ENCODE measurements around the gene SMAD1.
"Not testable (repeated sequence)": the region's sequence is repeated elsewhere in the genome, so short reads cannot be mapped to it uniquely, and the experiment has no call there.

SMAD1 gene

DNA sequence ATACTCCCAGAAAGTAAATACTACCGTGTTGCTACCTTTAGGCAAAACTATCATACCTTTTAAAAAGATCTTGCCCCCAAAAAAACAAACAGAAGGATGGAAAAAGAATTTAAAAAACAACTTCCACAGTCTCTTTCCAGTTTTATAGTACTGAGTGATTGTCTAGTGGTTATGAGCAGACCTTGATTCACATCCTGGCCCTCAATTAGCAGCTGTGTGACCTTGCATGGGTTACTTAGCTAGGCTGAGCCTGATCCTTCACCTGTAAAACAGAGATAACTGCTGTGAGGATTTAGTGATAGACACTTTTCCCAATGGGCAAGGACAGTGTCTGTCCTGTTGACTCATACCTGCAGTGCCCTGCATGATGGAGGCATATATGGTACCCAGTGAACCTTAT, 49.0 kb downstream of the SMAD1 start:
- no peak for DNase-seq

DNA sequence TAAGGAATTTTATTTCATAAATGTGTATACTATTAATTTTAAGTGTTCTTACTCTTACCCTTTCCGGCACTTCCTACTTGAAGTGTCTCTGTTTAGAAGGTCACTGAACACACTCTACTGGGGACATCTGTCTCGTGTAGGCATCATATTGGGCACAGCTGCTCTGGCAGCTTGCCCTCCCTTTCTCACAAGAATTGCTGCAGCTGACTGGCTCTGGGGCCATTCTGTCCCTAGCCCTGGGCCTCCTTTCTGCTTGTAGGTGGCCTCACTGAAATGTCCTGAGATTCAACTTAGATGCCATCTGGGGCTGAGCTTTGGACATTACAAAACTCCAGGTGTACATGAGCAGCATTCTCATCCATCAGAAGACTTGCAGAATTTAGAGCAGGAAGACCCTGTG, 49.6 kb downstream of the SMAD1 start:
- DNase-seq: no peak

DNA sequence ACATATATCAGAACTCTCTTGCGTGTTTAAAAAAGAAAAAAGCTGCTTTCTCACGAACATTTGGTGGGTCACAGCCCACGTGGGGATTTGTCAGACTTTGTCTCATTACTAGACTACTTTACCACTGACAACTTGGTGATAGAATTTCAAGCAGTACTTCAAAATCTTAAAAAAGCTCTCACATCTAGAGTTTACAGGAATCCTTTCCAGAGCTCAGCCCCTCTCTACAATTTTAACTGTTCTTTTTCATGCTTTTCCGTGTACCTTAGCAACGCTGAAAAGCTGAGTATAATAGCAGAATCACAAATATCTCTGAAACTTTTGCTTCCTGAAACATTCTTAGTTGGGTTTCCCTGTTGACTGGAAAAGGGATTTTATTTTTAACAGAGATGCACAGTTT, 50.2 kb downstream of the SMAD1 start:
- DNase-seq: no peak

- no peak for DNase-seq
These were observed 51.3 kb downstream of the SMAD1 start for GRCh38 chr4:145533001-145533400.

DNA sequence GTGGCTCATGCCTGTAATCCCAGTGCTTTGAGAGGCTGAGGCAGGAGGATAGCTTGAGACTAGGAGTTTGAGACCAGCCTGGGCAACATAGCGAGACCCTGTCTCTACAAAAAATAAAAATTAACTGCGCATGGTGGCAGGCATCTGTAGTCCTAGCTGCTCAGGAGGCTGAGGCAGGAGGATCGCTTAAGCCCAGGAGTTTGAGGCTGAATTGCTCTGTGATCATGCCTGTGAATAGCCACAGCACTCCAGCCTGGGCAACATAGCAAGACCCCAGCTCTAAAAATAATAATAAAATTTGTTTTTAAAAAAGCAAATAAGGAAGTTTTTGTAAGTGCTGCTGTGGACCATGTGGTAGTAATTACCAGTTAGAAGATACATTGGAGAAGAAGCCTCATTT, 51.8 kb downstream of the SMAD1 start:
- DNase-seq: not testable (repeated sequence)

DNA sequence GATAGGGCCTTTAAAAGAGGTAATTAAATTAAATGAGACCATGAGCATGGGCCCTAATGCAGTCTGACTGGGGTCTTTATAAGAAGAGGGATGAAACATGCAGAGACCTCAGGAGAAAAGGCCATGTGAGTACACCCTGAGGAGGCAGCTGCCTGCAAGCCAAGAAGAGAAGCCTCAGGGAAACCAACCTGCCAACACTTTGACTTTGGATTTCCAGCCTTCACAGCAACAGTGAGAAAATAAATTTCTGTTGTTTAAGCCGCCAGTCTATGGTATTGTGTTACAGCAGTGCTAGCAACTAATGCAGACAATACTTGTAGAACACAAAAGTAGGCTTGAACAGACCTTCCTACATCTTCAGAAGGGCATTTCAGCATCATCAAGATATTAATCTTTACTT, 52.3 kb downstream of the SMAD1 start:
- DNase-seq: no peak

DNA sequence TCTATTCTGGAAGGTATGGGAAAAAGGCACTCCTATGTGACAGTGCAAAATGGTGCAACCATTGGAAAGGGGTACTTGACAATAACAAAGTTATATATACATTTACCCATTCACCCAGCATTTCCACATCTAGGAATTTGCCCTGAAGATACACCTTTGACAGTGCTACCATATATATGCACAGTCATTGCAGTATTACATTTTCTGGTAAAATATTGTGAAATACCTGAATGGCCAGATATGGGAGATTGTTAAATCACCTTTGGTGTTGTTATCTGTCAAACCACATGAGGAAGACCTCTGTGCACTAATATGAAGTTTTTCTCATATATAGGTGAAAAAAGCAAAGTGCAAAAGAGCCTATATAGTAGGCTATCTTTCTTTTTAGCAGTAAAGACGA, 53.5 kb downstream of the SMAD1 start:
- DNase-seq: no peak

GRCh38 chr4:145536044-145536443, 54.4 kb downstream of the SMAD1 start:
- no peak for DNase-seq

DNA sequence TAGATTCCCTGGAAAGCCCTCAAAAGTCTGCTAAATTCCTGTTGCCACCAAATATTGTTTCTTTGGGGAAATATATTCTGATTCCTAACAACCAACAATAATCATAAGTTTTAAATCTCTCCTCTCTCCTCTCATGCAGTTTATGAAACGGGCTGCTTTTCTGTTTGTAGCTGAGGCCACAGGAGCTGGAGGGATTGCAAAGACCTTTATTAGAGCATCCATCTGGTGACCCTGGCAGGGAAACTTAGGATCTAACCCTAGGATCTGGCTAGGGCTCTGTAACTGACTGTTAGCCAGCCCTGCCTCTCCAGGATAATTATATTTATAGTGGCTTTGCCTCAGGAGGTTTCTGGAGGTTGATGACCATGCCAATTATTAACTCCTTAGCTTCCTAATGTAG, 56.9 kb downstream of the SMAD1 start:
- no peak for DNase-seq

DNA sequence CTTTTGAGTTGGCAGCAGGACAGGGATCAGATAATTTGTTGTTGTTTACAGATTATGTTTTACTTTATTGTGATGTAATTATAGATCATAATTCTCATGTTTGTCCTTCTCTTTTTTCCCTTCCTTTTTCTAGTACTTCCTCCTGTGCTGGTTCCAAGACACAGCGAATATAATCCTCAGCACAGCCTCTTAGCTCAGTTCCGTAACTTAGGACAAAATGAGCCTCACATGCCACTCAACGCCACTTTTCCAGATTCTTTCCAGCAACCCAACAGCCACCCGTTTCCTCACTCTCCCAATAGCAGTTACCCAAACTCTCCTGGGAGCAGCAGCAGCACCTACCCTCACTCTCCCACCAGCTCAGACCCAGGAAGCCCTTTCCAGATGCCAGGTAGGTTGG, 58.0 kb downstream of the SMAD1 start:
- DNase-seq: no peak

GRCh38 chr4:145540235-145540634, 58.6 kb downstream of the SMAD1 start:
- no peak for DNase-seq

- no peak for DNase-seq
These were observed 59.7 kb downstream of the SMAD1 start for GRCh38 chr4:145541346-145541745.

DNA sequence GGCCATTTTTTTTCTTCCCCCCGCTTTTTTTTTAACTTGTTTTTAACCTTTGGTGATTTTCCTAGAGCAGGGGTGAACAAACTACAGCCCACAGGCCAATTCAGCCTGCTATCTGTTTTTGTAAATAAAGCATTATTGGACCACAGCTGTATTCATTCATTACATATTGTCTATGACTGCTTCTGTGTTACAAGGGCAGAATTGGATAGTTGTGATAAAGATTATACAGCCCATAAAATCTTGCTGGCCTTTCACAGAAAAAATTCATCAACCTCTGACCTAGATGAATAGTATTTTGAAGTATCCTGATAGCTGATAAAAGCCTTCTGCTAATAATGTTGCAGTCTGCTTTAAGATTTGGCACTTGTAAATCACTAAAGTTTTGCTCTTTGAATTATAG, 63.4 kb downstream of the SMAD1 start:
- no peak for DNase-seq

DNA sequence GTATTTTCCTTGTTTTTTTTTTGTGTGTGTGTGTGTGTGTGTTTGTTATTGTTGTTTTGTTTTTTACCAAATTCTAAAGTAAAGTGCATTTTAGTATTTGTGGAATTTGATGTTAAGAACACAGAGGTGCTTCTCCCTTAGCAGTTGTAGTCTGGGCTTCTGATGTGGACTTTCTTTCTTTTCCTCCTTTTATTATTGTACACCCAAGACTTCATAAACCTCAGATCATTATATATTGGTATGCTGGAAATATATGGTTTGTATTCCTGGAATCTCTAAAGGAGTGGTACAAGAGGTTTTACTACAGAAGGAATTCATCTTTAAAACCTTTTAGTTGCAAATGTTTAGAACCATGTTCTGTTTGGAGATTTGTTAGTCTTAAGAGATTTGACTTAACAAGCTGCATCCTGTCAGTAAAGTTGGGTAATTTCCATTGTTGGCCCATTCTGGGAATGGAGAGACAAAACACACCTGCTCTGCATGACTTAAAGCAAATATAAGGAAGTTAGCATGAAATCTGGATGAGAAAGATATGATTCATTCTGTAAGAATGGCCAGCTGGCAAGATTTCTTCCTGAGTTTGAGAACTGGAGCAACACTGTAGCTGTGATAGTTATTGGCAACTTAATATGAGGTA, 64.0 kb downstream of the SMAD1 start:
- no peak for DNase-seq

DNA sequence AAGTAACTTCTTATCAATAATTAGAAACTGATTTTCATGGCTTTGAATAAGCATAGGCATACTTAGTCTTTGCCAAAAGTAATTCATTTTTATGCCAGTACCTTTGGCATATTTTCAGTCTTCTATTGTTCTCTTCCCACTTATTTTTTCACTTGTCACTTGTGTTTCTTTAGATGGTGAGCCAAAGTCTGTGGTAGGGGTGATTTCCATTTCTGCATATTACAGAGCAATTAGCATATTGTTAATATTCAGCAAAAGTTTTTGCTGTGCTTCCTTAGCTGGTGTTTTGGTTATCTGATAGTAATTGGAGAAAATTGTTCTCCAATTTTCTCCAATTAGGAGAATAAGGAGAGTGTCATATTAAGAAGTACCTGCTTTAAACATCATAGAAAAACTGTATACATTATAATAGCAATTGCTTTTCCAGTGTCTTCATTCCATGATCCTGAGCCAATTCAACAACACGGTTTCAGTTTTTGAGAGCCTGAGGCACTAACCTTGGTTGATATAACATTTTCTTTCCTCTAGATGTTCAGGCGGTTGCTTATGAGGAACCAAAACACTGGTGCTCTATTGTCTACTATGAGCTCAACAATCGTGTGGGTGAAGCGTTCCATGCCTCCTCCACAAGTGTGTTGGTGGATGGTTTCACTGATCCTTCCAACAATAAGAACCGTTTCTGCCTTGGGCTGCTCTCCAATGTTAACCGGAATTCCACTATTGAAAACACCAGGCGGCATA, 64.7 kb downstream of the SMAD1 start:
- DNase-seq: no peak

DNA sequence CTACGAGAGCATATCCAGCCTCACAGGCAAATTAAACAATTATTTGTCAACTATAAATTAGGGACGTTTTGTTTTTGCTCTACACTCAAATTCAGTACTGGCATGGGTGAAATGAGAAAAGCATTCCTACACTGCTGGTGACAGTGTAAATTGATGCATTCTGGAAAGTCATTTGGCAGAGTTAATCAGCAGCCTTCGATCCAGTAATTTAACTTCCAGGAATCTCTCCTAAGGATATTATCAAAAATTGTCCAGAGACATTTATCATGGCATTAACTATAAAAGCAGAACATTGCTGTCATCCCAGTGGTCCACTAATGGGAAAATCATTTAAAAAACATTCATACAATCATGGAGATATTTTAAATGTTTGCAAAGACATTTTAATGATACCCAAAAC, 70.0 kb downstream of the SMAD1 start:
- no peak for DNase-seq

GRCh38 chr4:145552181-145552822, 70.6 kb downstream of the SMAD1 start:
- no peak for DNase-seq

GRCh38 chr4:145553375-145553774, 71.7 kb downstream of the SMAD1 start:
- DNase-seq: no peak

DNA sequence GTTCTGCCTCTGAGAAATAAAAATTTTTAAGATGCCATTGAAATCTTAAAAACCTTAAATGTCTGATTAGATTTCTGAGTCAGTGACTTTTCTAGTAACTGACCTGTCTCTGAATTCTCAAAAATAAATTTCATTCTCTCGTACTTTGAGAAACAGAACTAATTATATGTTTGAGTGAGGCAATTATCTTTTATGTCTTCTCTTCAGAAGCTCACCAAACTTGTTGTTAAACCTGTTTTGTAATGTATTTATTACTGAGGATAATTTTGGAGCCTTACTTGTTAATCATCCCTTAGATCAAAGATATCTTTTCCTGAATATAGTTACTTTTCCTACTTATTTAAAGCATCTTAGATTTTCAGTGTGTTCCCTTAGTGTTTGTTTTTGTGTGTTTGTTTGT, 73.0 kb downstream of the SMAD1 start:
- no peak for DNase-seq

DNA sequence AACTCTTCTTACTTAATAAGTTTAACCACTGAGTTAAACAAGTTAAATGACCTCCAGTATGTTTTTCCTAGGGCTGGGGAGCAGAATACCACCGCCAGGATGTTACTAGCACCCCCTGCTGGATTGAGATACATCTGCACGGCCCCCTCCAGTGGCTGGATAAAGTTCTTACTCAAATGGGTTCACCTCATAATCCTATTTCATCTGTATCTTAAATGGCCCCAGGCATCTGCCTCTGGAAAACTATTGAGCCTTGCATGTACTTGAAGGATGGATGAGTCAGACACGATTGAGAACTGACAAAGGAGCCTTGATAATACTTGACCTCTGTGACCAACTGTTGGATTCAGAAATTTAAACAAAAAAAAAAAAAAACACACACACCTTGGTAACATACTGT, 76.1 kb downstream of the SMAD1 start:
- DNase-seq: peak; percentile 66

GRCh38 chr4:145563293-145563985, 81.8 kb downstream of the SMAD1 start:
- no peak for DNase-seq

- DNase-seq: no peak
These were observed 82.9 kb downstream of the SMAD1 start for GRCh38 chr4:145564540-145564939.

DNA sequence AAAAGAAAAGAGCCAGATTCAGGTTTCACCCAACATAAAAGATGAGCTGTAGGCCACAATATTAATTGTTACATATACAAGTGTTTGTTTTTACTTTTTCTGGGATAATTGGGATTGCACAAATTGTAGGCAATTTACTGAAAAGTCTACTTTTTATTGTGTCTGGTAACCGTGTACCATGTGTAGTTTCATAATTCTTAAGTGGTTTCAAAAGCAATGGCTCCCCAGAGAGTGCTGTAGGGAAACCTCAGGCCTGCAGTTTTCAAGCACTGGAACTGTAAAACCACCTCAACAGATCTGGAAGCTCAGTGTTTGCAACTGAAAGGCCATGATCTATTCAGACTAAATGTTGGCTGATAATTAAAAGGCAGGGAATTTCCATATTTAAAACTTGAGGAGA, 83.7 kb downstream of the SMAD1 start:
- no peak for DNase-seq

Data from activated CD8-positive, alpha-beta memory T cell treated with anti-CD3 and anti-CD28 coated beads, Interleukin-2, amount 50 U/mL, for 48 hours (primary cell).